ENCODE results near the gene EP400.

EP400 gene

DNA sequence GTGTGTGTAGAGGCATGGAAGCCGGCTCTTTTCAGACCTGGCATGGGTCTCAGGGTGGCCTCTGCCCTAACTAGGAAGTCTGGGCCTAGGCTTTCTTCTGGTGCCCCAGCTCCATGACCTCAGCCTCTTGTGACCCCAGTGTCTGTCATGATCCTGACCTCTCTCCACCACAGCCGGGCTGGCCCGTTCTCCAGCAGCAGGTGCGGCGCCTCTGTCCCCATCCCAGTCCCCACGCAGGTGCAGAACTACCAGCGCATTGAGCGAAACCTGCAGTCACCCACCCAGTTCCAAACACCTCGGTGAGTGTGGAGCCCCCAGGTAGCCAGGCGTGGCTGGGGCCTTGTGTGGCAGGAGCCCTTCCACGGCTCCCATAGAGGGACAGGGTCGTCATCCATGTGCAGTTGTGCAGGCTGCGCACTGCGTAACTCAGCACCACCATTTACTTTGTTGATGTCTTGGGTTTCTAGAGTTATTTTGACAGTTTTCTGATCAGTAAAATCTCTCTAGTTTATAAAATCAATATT, 35.5 kb upstream of the EP400 start:
- TF ChIP-seq EZH2phosphoT487 (conservative IDR thresholded peaks at IDR 0.05; ENCODE audit: low read length), result no peak
- TF ChIP-seq, protein P1, sequence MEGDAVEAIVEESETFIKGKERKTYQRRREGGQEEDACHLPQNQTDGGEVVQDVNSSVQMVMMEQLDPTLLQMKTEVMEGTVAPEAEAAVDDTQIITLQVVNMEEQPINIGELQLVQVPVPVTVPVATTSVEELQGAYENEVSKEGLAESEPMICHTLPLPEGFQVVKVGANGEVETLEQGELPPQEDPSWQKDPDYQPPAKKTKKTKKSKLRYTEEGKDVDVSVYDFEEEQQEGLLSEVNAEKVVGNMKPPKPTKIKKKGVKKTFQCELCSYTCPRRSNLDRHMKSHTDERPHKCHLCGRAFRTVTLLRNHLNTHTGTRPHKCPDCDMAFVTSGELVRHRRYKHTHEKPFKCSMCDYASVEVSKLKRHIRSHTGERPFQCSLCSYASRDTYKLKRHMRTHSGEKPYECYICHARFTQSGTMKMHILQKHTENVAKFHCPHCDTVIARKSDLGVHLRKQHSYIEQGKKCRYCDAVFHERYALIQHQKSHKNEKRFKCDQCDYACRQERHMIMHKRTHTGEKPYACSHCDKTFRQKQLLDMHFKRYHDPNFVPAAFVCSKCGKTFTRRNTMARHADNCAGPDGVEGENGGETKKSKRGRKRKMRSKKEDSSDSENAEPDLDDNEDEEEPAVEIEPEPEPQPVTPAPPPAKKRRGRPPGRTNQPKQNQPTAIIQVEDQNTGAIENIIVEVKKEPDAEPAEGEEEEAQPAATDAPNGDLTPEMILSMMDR (IDR thresholded peaks at IDR 0.05; ENCODE audit: insufficient read depth, low read length, poor library complexity, severe bottlenecking), result no peak
- Histone ChIP-seq H3K27me3 (ENCODE audit: low read length) (no peaks in the 10 kb centered on the region), H2AFZ (ENCODE audit: low read depth, low read length, severe bottlenecking) (no peak overlapping the region), H3K79me2 (ENCODE audit: insufficient read depth, low read length) (no peaks in the 10 kb centered on the region), H3K4me2 (ENCODE audit: low read depth, low read length, poor library complexity, severe bottlenecking) (no peak overlapping the region), H3K27ac (ENCODE audit: low read depth, low read length) (no peak overlapping the region), H3F3A (ENCODE audit: insufficient read depth) (no peaks in the 10 kb centered on the region), H3K9me2 (replicated peaks; ENCODE audit: insufficient read depth, low read length) (no peaks in the 10 kb centered on the region), H4K20me1 (ENCODE audit: low read depth, low read length) (no peaks in the 10 kb centered on the region), H3K36me3 (ENCODE audit: low read length) (no peaks in the 10 kb centered on the region), H3K4me3 (ENCODE audit: insufficient read depth, low read length, poor library complexity, severe bottlenecking) (no peak overlapping the region), H3K9ac (ENCODE audit: low read length) (no peak overlapping the region), H3K9me3 (ENCODE audit: insufficient read depth, low read length) (no peaks in the 10 kb centered on the region)

DNA sequence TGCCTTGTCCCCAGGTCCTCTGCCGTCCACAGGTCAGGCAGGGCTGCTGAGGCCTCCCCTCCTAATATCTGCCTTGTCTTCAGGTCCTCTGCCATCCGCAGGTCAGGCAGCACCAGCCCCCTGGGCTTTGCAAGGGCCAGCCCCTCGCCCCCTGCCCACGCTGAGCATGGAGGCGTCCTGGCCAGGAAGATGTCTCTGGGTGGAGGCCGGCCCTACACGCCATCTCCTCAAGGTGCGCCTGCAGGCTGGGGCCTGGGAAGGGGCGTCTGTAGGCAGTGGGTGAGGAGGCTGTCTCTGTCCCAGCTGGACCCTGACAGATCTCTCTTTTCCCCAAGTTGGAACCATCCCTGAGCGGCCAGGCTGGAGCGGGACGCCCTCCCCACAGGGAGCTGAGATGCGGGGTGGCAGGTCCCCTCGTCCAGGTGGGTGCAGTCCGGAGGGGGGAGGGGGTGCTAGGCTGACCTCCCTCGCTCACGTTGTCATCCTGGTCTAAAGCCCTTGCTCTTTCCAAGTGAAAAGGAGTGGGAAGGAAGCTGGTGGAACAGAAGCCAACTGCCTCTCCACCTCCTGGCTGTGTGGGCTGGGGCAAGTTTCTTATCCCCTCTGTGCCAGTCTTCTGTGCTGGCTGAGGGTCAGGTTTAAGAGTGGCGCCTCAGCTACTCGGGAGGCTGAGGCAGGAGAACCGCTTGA, 34.6 kb upstream of the EP400 start:
- Histone ChIP-seq H3K4me3 (ENCODE audit: insufficient read depth, low read length, poor library complexity, severe bottlenecking) (no peak overlapping the region), H3K36me3 (ENCODE audit: low read length) (no peaks in the 10 kb centered on the region), H3K9ac (ENCODE audit: low read length) (no peak overlapping the region)

DNA sequence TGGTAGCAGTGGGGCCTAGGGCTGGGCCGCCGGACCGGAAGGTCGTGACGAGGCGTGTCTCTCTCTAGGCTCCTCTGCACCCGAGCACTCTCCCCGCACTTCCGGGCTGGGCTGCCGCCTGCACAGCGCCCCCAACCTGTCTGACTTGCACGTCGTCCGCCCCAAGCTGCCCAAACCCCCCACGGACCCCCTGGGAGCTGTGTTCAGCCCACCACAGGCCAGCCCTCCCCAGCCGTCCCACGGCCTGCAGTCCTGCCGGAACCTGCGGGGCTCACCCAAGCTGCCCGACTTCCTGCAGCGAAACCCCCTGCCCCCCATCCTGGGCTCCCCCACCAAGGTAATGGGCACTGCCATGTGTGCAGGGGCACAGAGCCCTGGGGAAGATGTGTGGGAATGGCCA, 33.9 kb upstream of the EP400 start:
- Histone ChIP-seq H3K4me3 (ENCODE audit: insufficient read depth, low read length, poor library complexity, severe bottlenecking) (no peak overlapping the region), H2AFZ (ENCODE audit: low read depth, low read length, severe bottlenecking) (no peak overlapping the region), H3K4me2 (ENCODE audit: low read depth, low read length, poor library complexity, severe bottlenecking) (no peak overlapping the region), H3K9ac (ENCODE audit: low read length) (no peak overlapping the region), H3K27me3 (ENCODE audit: low read length) (no peaks in the 10 kb centered on the region), H3K27ac (ENCODE audit: low read depth, low read length) (no peak overlapping the region), H3F3A (ENCODE audit: insufficient read depth) (no peaks in the 10 kb centered on the region), H3K79me2 (ENCODE audit: insufficient read depth, low read length) (no peaks in the 10 kb centered on the region), H3K9me2 (replicated peaks; ENCODE audit: insufficient read depth, low read length) (no peaks in the 10 kb centered on the region), H4K20me1 (ENCODE audit: low read depth, low read length) (no peaks in the 10 kb centered on the region), H3K9me3 (ENCODE audit: insufficient read depth, low read length) (no peaks in the 10 kb centered on the region), H3K36me3 (ENCODE audit: low read length) (no peaks in the 10 kb centered on the region)
- TF ChIP-seq, protein P1 (IDR thresholded peaks at IDR 0.05; ENCODE audit: insufficient read depth, low read length, poor library complexity, severe bottlenecking), result no peak
- TF ChIP-seq EZH2phosphoT487 (conservative IDR thresholded peaks at IDR 0.05; ENCODE audit: low read length), result no peak

More for the DNA sequence above, 34.6 kb upstream of the EP400 start:
- no peaks in the 10 kb centered on the region for H3F3A ChIP-seq (ENCODE audit: insufficient read depth)
- no peaks in the 10 kb centered on the region for H3K9me3 ChIP-seq (ENCODE audit: insufficient read depth, low read length)
- no peaks in the 10 kb centered on the region for H4K20me1 ChIP-seq (ENCODE audit: low read depth, low read length)
- TF ChIP-seq EZH2phosphoT487 (conservative IDR thresholded peaks at IDR 0.05; ENCODE audit: low read length), result no peak
- TF ChIP-seq, protein P1 (IDR thresholded peaks at IDR 0.05; ENCODE audit: insufficient read depth, low read length, poor library complexity, severe bottlenecking), result no peak
- no peak overlapping the region for H3K4me2 ChIP-seq (ENCODE audit: low read depth, low read length, poor library complexity, severe bottlenecking)
- no peaks in the 10 kb centered on the region for H3K27me3 ChIP-seq (ENCODE audit: low read length)
- H3K79me2 ChIP-seq (ENCODE audit: insufficient read depth, low read length), result no peaks in the 10 kb centered on the region
- no peak overlapping the region for H2AFZ ChIP-seq (ENCODE audit: low read depth, low read length, severe bottlenecking)
- H3K9me2 ChIP-seq (replicated peaks; ENCODE audit: insufficient read depth, low read length), result no peaks in the 10 kb centered on the region
- no peak overlapping the region for H3K27ac ChIP-seq (ENCODE audit: low read depth, low read length)
